Chondrocyte (in vitro differentiated cells): Measurements from ENCODE around the gene YEATS2. TPM values are rescaled to one million over a fixed set of nuclear protein-coding genes. Genes with fewer than 3 reads are reported as not detected.

Experiments used
- DNase-seq: peaks from one replicate; pipeline ENCODE4 v3.0.0; 2021; ENCODE audit warnings: mixed read lengths, low spot score
- H3K27ac Mint-ChIP-seq: one replicate; pipeline ENCODE4 v1.8.0; 2021; ENCODE audit warnings: mild to moderate bottlenecking, moderate library complexity, mixed read lengths; ENCODE audit not compliant: unreplicated experiment
- H3K27me3 Mint-ChIP-seq: 2 replicates; pipeline ENCODE4 v1.8.0; 2021; ENCODE audit warnings: low read depth, mixed read lengths
- H3K36me3 Mint-ChIP-seq: 2 replicates; pipeline ENCODE4 v1.8.0; 2021; ENCODE audit warnings: low read depth, mixed read lengths
- H3K4me1 Mint-ChIP-seq: 2 replicates; pipeline ENCODE4 v1.8.0; 2021; ENCODE audit warnings: low read depth, mild to moderate bottlenecking, mixed read lengths
- H3K4me3 Mint-ChIP-seq: one replicate; pipeline ENCODE4 v1.8.0; 2021; ENCODE audit warnings: mild to moderate bottlenecking, moderate library complexity, mixed read lengths; ENCODE audit not compliant: unreplicated experiment
- H3K9me3 Mint-ChIP-seq: 2 replicates; pipeline ENCODE4 v1.8.0; 2021; ENCODE audit warnings: low read depth, mixed read lengths
- CTCF ChIP-seq: fragments of 200-600 bp; sonication (generic); IDR thresholded peaks from 2 replicates; pipeline ENCODE4 v1.5.0; 2021; ENCODE audit warnings: antibody characterized with exemption, mild to moderate bottlenecking, moderate library complexity
- total RNA-seq: library from RNA; stranded (reverse); gene quantifications from 3 replicates; pipeline ENCODE4 v1.2.1, GENCODE V29; 2021

YEATS2 gene
- total RNA-seq, 1 donor from 2014 or later: 38.2 TPM

DNA sequence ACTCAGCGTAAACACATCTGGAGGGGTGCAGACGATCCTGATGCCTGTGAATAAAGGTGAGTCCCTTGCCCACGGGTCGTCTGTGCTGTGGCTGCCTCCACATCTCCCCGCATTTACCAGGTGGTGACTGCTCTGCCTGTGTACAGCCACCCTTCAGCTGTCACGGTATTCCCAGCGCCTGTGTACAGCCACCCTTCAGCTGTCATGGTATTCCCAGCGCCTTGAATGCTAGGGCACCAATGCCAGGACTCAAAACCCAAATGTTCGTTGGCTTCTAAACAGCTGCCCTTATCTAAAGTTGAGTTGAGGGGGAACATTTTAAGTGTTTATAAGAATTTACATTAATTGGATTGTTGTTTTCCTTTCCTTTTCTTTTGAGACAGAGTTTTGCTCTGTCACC, 100.4 kb downstream of the YEATS2 start:
- Mint-ChIP-seq H3K4me3 (no peak overlapping the region), H3K27ac (no peak overlapping the region), H3K36me3 (peaks cover 33% of the 10 kb centered on the region), H3K4me1 (peaks cover 10% of the 10 kb centered on the region), H3K9me3 (no peaks in the 10 kb centered on the region), H3K27me3 (no peaks in the 10 kb centered on the region)
- no peak for DNase-seq
- TF ChIP-seq CTCF: no peak

DNA sequence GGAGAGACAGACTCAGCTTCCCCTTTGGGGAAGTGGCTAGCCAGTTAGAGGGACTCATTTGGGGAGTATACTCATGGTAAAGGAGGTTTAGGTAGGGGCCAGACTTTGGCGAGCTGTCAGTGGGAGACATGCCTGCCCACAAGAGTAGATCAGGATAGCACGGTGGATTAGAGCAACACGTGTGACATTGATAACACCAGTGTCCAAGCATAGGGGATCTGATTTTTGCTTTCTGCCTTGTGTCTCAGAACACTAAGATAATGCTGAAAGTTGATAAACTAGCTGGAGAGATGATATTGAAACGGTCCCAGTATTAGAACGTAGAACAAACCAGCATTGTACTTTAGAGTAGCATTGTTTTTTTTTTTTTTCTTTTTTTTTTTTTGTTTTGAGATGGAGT, 101.9 kb downstream of the YEATS2 start:
- H3K4me1 Mint-ChIP-seq: peaks cover 2% of the 10 kb centered on the region
- H3K27me3 Mint-ChIP-seq: no peaks in the 10 kb centered on the region
- no peak overlapping the region for H3K27ac Mint-ChIP-seq
- no peaks in the 10 kb centered on the region for H3K9me3 Mint-ChIP-seq
- no peak for TF ChIP-seq CTCF
- H3K36me3 Mint-ChIP-seq: peaks cover 45% of the 10 kb centered on the region
- H3K4me3 Mint-ChIP-seq: no peak overlapping the region
- no peak for DNase-seq

- no peak overlapping the region for H3K4me3 Mint-ChIP-seq
- H3K27me3 Mint-ChIP-seq: no peaks in the 10 kb centered on the region
- H3K9me3 Mint-ChIP-seq: no peaks in the 10 kb centered on the region
- no peaks in the 10 kb centered on the region for H3K4me1 Mint-ChIP-seq
- peaks cover 48% of the 10 kb centered on the region for H3K36me3 Mint-ChIP-seq
- no peak for DNase-seq
- TF ChIP-seq CTCF: no peak
- H3K27ac Mint-ChIP-seq: no peak overlapping the region
Measured at GRCh38 chr3:183800243-183800863, 102.8 kb downstream of the YEATS2 start.

DNA sequence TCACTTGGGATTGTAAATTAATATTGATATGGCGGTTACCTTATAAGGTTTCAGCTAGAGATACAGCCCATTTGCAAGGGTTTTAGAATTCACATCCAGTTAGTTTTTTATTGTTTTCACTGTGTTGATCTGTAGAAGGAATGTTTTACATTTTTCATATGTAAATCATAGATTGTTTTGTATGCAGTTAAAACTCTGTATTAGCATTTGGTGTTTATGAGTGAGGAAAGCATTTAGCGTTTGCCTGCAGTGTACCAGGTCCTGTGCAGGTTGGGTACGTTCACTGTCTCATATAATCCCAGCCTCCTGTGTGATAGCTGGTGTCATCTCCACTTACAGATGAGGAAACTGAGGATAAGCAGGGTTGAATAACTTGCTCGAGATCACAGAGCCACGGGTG, 104.0 kb downstream of the YEATS2 start:
- no peak overlapping the region for H3K27ac Mint-ChIP-seq
- H3K27me3 Mint-ChIP-seq: no peaks in the 10 kb centered on the region
- no peaks in the 10 kb centered on the region for H3K4me1 Mint-ChIP-seq
- no peak overlapping the region for H3K4me3 Mint-ChIP-seq
- no peak for TF ChIP-seq CTCF
- DNase-seq: no peak
- no peaks in the 10 kb centered on the region for H3K9me3 Mint-ChIP-seq
- H3K36me3 Mint-ChIP-seq: peaks cover 48% of the 10 kb centered on the region

- H3K27ac Mint-ChIP-seq: no peak overlapping the region
- H3K4me3 Mint-ChIP-seq: no peak overlapping the region
- no peaks in the 10 kb centered on the region for H3K27me3 Mint-ChIP-seq
- H3K9me3 Mint-ChIP-seq: no peaks in the 10 kb centered on the region
- H3K36me3 Mint-ChIP-seq: peaks cover 55% of the 10 kb centered on the region
- DNase-seq: no peak
- TF ChIP-seq CTCF: no peak
- no peaks in the 10 kb centered on the region for H3K4me1 Mint-ChIP-seq
Measured at GRCh38 chr3:183802989-183803388, 105.4 kb downstream of the YEATS2 start.
